HepG2 (cell line): ENCODE results near the gene LIF. TPM values are rescaled to one million over a fixed set of nuclear protein-coding genes. Genes with fewer than 3 reads are reported as not detected.

Experiments used
- ATAC-seq: fragments of 200-7000 bp; cut with Tn5 transposase; 3 replicates; pipeline ENCODE4 v1.9.1; 2020; ENCODE audit warnings: mild to moderate bottlenecking, moderate library complexity
- BruUV-seq: library from RNA; stranded (reverse); fragments of 400-500 nt; replicated peaks from 2 replicates; lab custom pipeline; 2021; lab: Mats Ljungman, UMichigan
- CTCF ChIA-PET: fragments of 300-600 bp; formaldehyde crosslinking; extraction: SDS; loops from one replicate; lab custom pipeline; 2021; ENCODE audit warnings: low total read pairs, inconsistent platforms, low intra/inter-chr PET ratio; lab: Yijun Ruan, JAX
- POLR2A ChIA-PET: fragments of 350-600 bp; sonication (Branson Sonifier 250); formaldehyde crosslinking; loops from one replicate; lab custom pipeline; 2020; ENCODE audit warnings: antibody characterized with exemption, inconsistent platforms; lab: Yijun Ruan, JAX
- DNase-seq: peaks from one replicate; pipeline ENCODE4 v3.0.0-alpha.2; 2015; ENCODE audit warnings: low spot score
- FAIRE-seq: peaks from 3 replicates; lab custom pipeline; 2011; peaks lifted over from hg19 to GRCh38; lab: Jason Lieb, UNC
- H2AFZ ChIP-seq: one replicate; pipeline ENCODE4 v1.6.1; 2011; ENCODE audit warnings: low read length, inconsistent platforms
- H3K27ac ChIP-seq: fragments of 300-600 bp; 3 replicates; pipeline ENCODE4 v1.8.0; 2011; ENCODE audit warnings: mixed run types, mild to moderate bottlenecking, mixed read lengths, low read length, inconsistent platforms; ENCODE audit not compliant: insufficient read depth; ENCODE audit errors: extremely low read length
- H3K27me3 ChIP-seq, 2 experiments: fragments of 200-600 bp in 1 of 2; 2 replicates in 1 of 2; 3 replicates in 1 of 2; pipeline versions ENCODE4 v1.6.0 to v1.8.0; 2011; ENCODE audit warnings: low read length in 2 of 2, mild to moderate bottlenecking in 2 of 2, moderate library complexity in 2 of 2, inconsistent platforms in 1 of 2; ENCODE audit not compliant: insufficient read depth in 2 of 2, control insufficient read depth in 1 of 2
- H3K36me3 ChIP-seq, 2 experiments: fragments of 200-600 bp in 1 of 2; replicated peaks in 1 of 2; 2 replicates in 1 of 2; 3 replicates in 1 of 2; pipeline versions ENCODE4 v1.5.1 to v1.8.0; 2011; ENCODE audit warnings: low read length in 2 of 2, inconsistent platforms in 1 of 2; ENCODE audit not compliant: insufficient read depth in 2 of 2, control insufficient read depth in 1 of 2
- H3K4me1 ChIP-seq: 2 replicates; pipeline ENCODE4 v1.5.1; 2012; ENCODE audit warnings: low read length, inconsistent platforms; ENCODE audit not compliant: insufficient read depth
- H3K4me2 ChIP-seq: 2 replicates; pipeline ENCODE4 v1.6.0; 2011; ENCODE audit warnings: low read depth, low read length, inconsistent platforms
- H3K4me3 ChIP-seq, 3 experiments: fragments of 200-600 bp in 1 of 3; sonication (generic), shearing (Covaris generic) in 1 of 3; replicated peaks in 1 of 3; 2 replicates each; pipeline ENCODE4 v1.5.1; 2011 to 2016; ENCODE audit warnings: low read length in 3 of 3, inconsistent platforms in 2 of 3, low read depth in 2 of 3, mild to moderate bottlenecking in 2 of 3, control low read depth in 1 of 3, mixed read lengths in 1 of 3; ENCODE audit not compliant: insufficient read depth in 1 of 3
- H3K79me2 ChIP-seq: one replicate; pipeline ENCODE4 v1.6.1; 2011; ENCODE audit warnings: low read length, inconsistent platforms; ENCODE audit not compliant: insufficient read depth
- H3K9ac ChIP-seq: 2 replicates; pipeline ENCODE4 v1.6.0; 2011; ENCODE audit warnings: mild to moderate bottlenecking, low read depth, low read length, inconsistent platforms; ENCODE audit not compliant: insufficient read depth
- H3K9me3 ChIP-seq: 2 replicates; pipeline ENCODE4 v1.5.1; 2012; ENCODE audit warnings: mild to moderate bottlenecking, low read length
- H4K20me1 ChIP-seq: 2 replicates; pipeline ENCODE4 v1.6.0; 2011; ENCODE audit warnings: inconsistent platforms, mild to moderate bottlenecking, low read length, moderate library complexity; ENCODE audit not compliant: insufficient read depth
- AKAP8 ChIP-seq: sonication (generic); formaldehyde crosslinking; IDR thresholded peaks from 2 replicates; pipeline ENCODE4 v1.5.1; 2020; ENCODE audit warnings: mild to moderate bottlenecking, missing genetic modification reagents
- HNF1B ChIP-seq: sonication (generic); formaldehyde crosslinking; IDR thresholded peaks from 2 replicates; pipeline ENCODE4 v1.5.1; 2020; ENCODE audit warnings: mild to moderate bottlenecking, moderate library complexity, missing genetic modification reagents
- MAZ ChIP-seq, 2 experiments: sonication (generic) in 1 of 2; formaldehyde crosslinking in 1 of 2; IDR thresholded peaks; 2 replicates each; pipeline versions ENCODE4 v1.5.0 to v1.6.1; 2012 to 2020; ENCODE audit warnings: low read depth in 2 of 2, mild to moderate bottlenecking in 2 of 2, borderline replicate concordance in 1 of 2, improper control_type of control experiment in 1 of 2, low read length in 1 of 2, missing genetic modification reagents in 1 of 2, moderate library complexity in 1 of 2
- MLLT10 ChIP-seq: sonication (generic); formaldehyde crosslinking; IDR thresholded peaks from 2 replicates; pipeline ENCODE4 v1.4.0; 2020; ENCODE audit warnings: missing genetic modification reagents
- NFE2L1 ChIP-seq: sonication (generic); formaldehyde crosslinking; IDR thresholded peaks from 2 replicates; pipeline ENCODE4 v1.4.0; 2020; ENCODE audit warnings: missing genetic modification reagents, mild to moderate bottlenecking, borderline replicate concordance
- SRSF4 ChIP-seq: fragments of 200-400 bp; formaldehyde crosslinking; IDR thresholded peaks from one replicate; pipeline ENCODE4 v1.6.1; 2018; ENCODE audit warnings: mild to moderate bottlenecking, low read depth, low read length, moderate library complexity; ENCODE audit not compliant: poor library complexity, severe bottlenecking
- ZBTB1 ChIP-seq: sonication (generic); formaldehyde crosslinking; IDR thresholded peaks from 2 replicates; pipeline ENCODE4 v1.4.0; 2020; ENCODE audit warnings: missing genetic modification reagents, borderline replicate concordance
- ZBTB10 ChIP-seq: sonication (generic); formaldehyde crosslinking; IDR thresholded peaks from 2 replicates; pipeline ENCODE4 v1.4.0; 2020; ENCODE audit warnings: missing genetic modification reagents, borderline replicate concordance
- ZFAT ChIP-seq: sonication (generic); formaldehyde crosslinking; conservative IDR thresholded peaks from 2 replicates; pipeline ENCODE4 v1.8.1; 2023; ENCODE audit warnings: missing genetic modification reagents, inconsistent platforms
- ZKSCAN1 ChIP-seq: fragments of 150-350 bp; IDR thresholded peaks from 2 replicates; pipeline ENCODE4 v1.6.1; 2014; ENCODE audit warnings: low read length
- ZNF234 ChIP-seq: sonication (generic); formaldehyde crosslinking; conservative IDR thresholded peaks from 2 replicates; pipeline ENCODE4 v1.5.1; 2020; ENCODE audit warnings: mild to moderate bottlenecking, missing genetic modification reagents
- ZNF768 ChIP-seq: sonication (generic); formaldehyde crosslinking; IDR thresholded peaks from 2 replicates; pipeline ENCODE4 v1.4.0; 2020; ENCODE audit warnings: missing genetic modification reagents
- ZNF770 ChIP-seq: sonication (generic); formaldehyde crosslinking; IDR thresholded peaks from 2 replicates; pipeline ENCODE4 v1.5.0; 2020; ENCODE audit warnings: mild to moderate bottlenecking, missing genetic modification reagents
- WGBS: methylation state at CpG from one replicate; pipeline ENCODE4 v1.1.6; 2017; ENCODE audit warnings: low lambda C conversion rate; 5-methylcytosine and 5-hydroxymethylcytosine counted together
- in situ Hi-C: cut with HindIII; loops from 2 replicates; pipeline ENCODE4 v1.10.0; 2017; ENCODE audit warnings: low pct_unique_long_range_greater_than_20kb; ENCODE audit not compliant: extremely low pct_ligation_motif_present
- intact Hi-C: fragments of 100-400 bp; cut with micrococcal nuclease; formaldehyde crosslinking; loops from one replicate; pipeline ENCODE4 v1.10.0; 2022; ENCODE audit not compliant: unreplicated experiment
- polyA plus RNA-seq, 8 experiments: library from polyadenylated mRNA; depleted of rRNA in 3 of 8; stranded (reverse) in 7 of 8; unstranded in 1 of 8; fragments of >200 nt; fragmentation: Illumina TruSeq in 4 of 8; extraction: Trizol in 4 of 8; gene quantifications; 2 replicates each; pipeline versions ENCODE4 v1.2.1 to v1.2.3, GENCODE V29; 2011 to 2016; ENCODE audit warnings: low read depth in 4 of 8, missing spikeins in 1 of 8, mixed read lengths in 1 of 8; ENCODE audit not compliant: insufficient read depth in 1 of 8
- total RNA-seq, 5 experiments: library from RNA; depleted of rRNA; stranded (reverse); fragments of >200 nt; fragmentation: Illumina TruSeq; extraction: Trizol; gene quantifications; 2 replicates each; pipeline ENCODE4 v1.2.3, GENCODE V29; 2016; ENCODE audit warnings: low read depth in 1 of 5
- TF ChIP-seq, protein P1 (sequence below): sonication (generic); formaldehyde crosslinking; IDR thresholded peaks from 2 replicates; pipeline ENCODE4 v1.5.1; 2020; ENCODE audit warnings: missing genetic modification reagents, mild to moderate bottlenecking, borderline replicate concordance
- TF ChIP-seq, protein P2 (sequence below): IDR thresholded peaks from 2 replicates; pipeline ENCODE4 v1.6.1; 2016; ENCODE audit warnings: missing genetic modification reagents, missing compliant biosample characterization

LIF gene
- total and polyA plus RNA-seq, 2 of the 13 experiments (the other 11 are each of a cell fraction or from before 2014, with no cell fraction given): 3.6 to 8.5 TPM

- peaks cover 12 to 46% of the 10 kb centered on the region in 2 experiments for H3K27me3 ChIP-seq
- ATAC-seq (no peak), DNase-seq (no peak), FAIRE-seq (no peak)
- in situ Hi-C loops (loop anchor here (5.0 to 10.0 kb wide), 2 partner anchors 125 to 223 kb away; partner anchors contain the start of gene RNF215), intact Hi-C loops (no loop called here)
- no peak overlapping the region for H3K4me3 ChIP-seq
- no peaks in the 10 kb centered on the region for H3K36me3 ChIP-seq
- peaks cover 43% of the 10 kb centered on the region for H3K4me1 ChIP-seq
- no peak overlapping the region for H3K27ac ChIP-seq
- no peaks in the 10 kb centered on the region for H3K9me3 ChIP-seq
- 62% methylated on average over 4 of the region's 4 CpGs for WGBS
- no peaks in the 10 kb centered on the region for H3K79me2 ChIP-seq
- H4K20me1 ChIP-seq: no peaks in the 10 kb centered on the region
- no peak overlapping the region for H3K9ac ChIP-seq
- no peak overlapping the region for H2AFZ ChIP-seq
- no TSS peak for BruUV-seq
- ChIA-PET POLR2A (no interaction called here), CTCF (interaction anchor here (1.1 to 2.1 kb wide), 3 partner anchors 25 to 125 kb away, joined by 4 to 20 read pairs (median 8); partner anchors contain the start of gene RNF215)
- no peak overlapping the region for H3K4me2 ChIP-seq
- TF ChIP-seq ZNF234 (CRISPR knock-in tag) (no peak), ZNF768 (CRISPR knock-in tag) (no peak), ZBTB1 (CRISPR knock-in tag) (no peak), ZKSCAN1 (no peak), AKAP8 (CRISPR knock-in tag) (no peak), HNF1B (CRISPR knock-in tag) (no peak), ZNF770 (no peak), NFE2L1 (no peak), ZFAT (CRISPR knock-in tag) (no peak), ZBTB10 (CRISPR knock-in tag) (no peak), MLLT10 (CRISPR knock-in tag) (no peak), SRSF4 (no peak), MAZ (IDR thresholded peaks at IDR 0.05; ENCODE audit: borderline replicate concordance, low read depth, low read length) (no peak), MAZ (CRISPR knock-in tag; IDR thresholded peaks at IDR 0.05; ENCODE audit: low read depth) (no peak)
- TF ChIP-seq, protein P1, sequence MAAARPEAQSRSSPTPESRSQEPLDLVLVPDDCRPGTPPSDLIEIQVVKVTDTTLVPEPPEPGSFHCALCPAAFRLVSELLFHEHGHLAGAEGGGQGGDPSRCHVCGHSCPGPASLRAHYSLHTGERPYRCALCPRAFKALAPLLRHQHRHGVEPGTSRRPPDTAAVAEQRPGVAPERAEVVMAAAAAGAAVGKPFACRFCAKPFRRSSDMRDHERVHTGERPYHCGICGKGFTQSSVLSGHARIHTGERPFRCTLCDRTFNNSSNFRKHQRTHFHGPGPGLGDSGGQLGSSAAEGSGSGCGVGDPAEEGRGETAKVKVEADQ (CRISPR knock-in tag): no peak
- TF ChIP-seq, protein P2, sequence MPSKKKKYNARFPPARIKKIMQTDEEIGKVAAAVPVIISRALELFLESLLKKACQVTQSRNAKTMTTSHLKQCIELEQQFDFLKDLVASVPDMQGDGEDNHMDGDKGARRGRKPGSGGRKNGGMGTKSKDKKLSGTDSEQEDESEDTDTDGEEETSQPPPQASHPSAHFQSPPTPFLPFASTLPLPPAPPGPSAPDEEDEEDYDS (CRISPR knock-in tag): no peak
Measured at GRCh38 chr22:30262112-30262511, 15.6 kb upstream of the LIF start.
